Activated T-cell treated with anti-CD3 and anti-CD28 coated beads, Interleukin-2, amount 50 U/mL, for 1 hour (primary cell): Measurements from ENCODE around the gene RAP1A.
"Not testable (repeated sequence)": the region's sequence is repeated elsewhere in the genome, so short reads cannot be mapped to it uniquely, and the experiment has no call there.

Experiments used
- DNase-seq: peaks from one replicate; pipeline ENCODE4 v3.0.0-alpha.2; 2020

RAP1A gene

GRCh38 chr1:111599781-111600693 lies 19.6 kb upstream of the RAP1A start:
- DNase-seq = no peak

- no peak for DNase-seq
Observed at GRCh38 chr1:111600886-111601386, 18.7 kb upstream of the RAP1A start.

GRCh38 chr1:111602302-111602701 lies 17.3 kb upstream of the RAP1A start:
- no peak for DNase-seq

- DNase-seq = no peak
Observed at GRCh38 chr1:111602974-111603373, 16.6 kb upstream of the RAP1A start.

- peak; percentile 71 for DNase-seq
Observed at GRCh38 chr1:111603979-111604378, 15.6 kb upstream of the RAP1A start.

GRCh38 chr1:111604931-111605330 lies 14.7 kb upstream of the RAP1A start:
- DNase-seq = no peak

- no peak for DNase-seq
Observed at GRCh38 chr1:111605576-111605975, 14.0 kb upstream of the RAP1A start.

- not testable (repeated sequence) for DNase-seq
Observed at GRCh38 chr1:111606457-111607215, 13.0 kb upstream of the RAP1A start.

- DNase-seq = not testable (repeated sequence)
Observed at GRCh38 chr1:111608528-111608927, 11.1 kb upstream of the RAP1A start.

GRCh38 chr1:111611986-111612385 lies 7.6 kb upstream of the RAP1A start:
- no peak for DNase-seq

- DNase-seq = no peak
Observed at GRCh38 chr1:111615870-111616715, 3.5 kb upstream of the RAP1A start.

GRCh38 chr1:111618081-111618480 lies 1.5 kb upstream of the RAP1A start:
- DNase-seq = no peak

- no peak for DNase-seq
Observed at GRCh38 chr1:111618961-111619634, 491 bp upstream of the RAP1A start.

GRCh38 chr1:111620441-111620971 lies 917 bp downstream of the RAP1A start:
- no peak for DNase-seq

GRCh38 chr1:111621050-111621449 lies 1.5 kb downstream of the RAP1A start:
- DNase-seq = no peak

GRCh38 chr1:111622166-111622565 lies 2.6 kb downstream of the RAP1A start:
- DNase-seq = no peak

- no peak for DNase-seq
Observed at GRCh38 chr1:111624382-111624781, 4.8 kb downstream of the RAP1A start.

GRCh38 chr1:111625276-111625675 lies 5.7 kb downstream of the RAP1A start:
- no peak for DNase-seq

- no peak for DNase-seq
Observed at GRCh38 chr1:111628153-111628552, 8.6 kb downstream of the RAP1A start.

- DNase-seq = no peak
Observed at GRCh38 chr1:111629190-111629954, 9.8 kb downstream of the RAP1A start.

GRCh38 chr1:111630567-111630966 lies 11.0 kb downstream of the RAP1A start:
- DNase-seq = no peak
